ENCODE data around the gene SEC22A. TPM values are rescaled to one million over a fixed set of nuclear protein-coding genes. Genes with fewer than 3 reads are reported as not detected.

The SEC22A gene
- total RNA-seq, 2 donors from 2014 or later = 9.2 to 11.2 TPM

DNA sequence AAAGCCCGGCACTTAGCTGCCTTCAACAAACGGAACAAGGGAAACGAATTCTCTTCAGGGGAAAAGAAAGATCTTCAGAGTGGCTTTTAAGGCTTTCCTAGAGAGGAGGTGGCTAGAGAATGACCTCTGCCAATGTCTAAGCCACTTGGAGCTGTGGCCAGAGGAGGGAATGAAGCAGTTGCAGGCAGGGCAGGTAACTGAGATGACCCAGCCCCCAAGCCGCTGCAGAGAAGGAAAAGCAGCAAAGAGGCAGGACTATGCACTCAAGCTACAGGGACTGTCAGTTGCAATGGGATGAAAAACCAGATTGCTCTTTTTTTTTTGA lies 113.5 kb downstream of the SEC22A start:
- DNase-seq (no peak), ATAC-seq (no peak)
- intact Hi-C loops (cut with DNase I) = no loop called here

GRCh38 chr3:123317716-123318115 lies 116.0 kb downstream of the SEC22A start:
- DNase-seq = no peak
- intact Hi-C loops (cut with DNase I) = no loop called here
- ATAC-seq = no peak

- DNase-seq (no peak), ATAC-seq (peak in 1 of 2 donors; percentile 9)
- intact Hi-C loops (cut with DNase I) = no loop called here
Observed at GRCh38 chr3:123318374-123318773, 116.6 kb downstream of the SEC22A start.

GRCh38 chr3:123319760-123320159 lies 118.0 kb downstream of the SEC22A start:
- DNase-seq (no peak), ATAC-seq (peak; percentile 24 to 32)
- intact Hi-C loops (cut with DNase I) = loop anchor here in 1 of 2 donors (10.0 kb wide), 2 partner anchors 125 to 235 kb away; partner anchors contain the start of gene ADCY5

DNA sequence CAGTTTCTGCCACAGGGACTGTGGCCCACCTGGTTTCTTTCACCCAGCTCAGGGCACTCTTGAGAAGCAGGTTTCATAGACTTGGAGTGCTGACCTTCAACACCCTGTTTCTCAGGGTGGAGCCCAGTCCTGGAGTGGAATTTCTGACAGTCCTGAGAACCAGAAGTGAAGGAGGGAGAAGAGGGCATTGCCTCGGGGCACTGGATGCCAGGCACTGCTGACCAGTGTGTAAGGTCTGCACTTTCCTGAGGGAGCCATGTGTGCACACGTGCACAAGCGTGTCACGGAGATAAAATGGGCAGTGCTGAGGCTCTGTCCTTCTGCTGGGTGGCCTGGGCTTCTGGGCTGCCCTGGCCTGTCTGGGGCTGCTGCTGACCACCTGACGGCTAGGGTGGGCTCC lies 118.5 kb downstream of the SEC22A start:
- intact Hi-C loops (cut with DNase I) = loop anchor here in 1 of 2 donors (10.0 kb wide), 2 partner anchors 125 to 235 kb away; partner anchors contain the start of gene ADCY5
- no peak for DNase-seq
- no peak for ATAC-seq

- no peak for DNase-seq
- no peak for ATAC-seq
- intact Hi-C loops (cut with DNase I) = loop anchor here in 1 of 2 donors (10.0 kb wide), 2 partner anchors 123 to 233 kb away; partner anchors contain the start of gene ADCY5
Observed at GRCh38 chr3:123321806-123322205, 120.1 kb downstream of the SEC22A start.

DNA sequence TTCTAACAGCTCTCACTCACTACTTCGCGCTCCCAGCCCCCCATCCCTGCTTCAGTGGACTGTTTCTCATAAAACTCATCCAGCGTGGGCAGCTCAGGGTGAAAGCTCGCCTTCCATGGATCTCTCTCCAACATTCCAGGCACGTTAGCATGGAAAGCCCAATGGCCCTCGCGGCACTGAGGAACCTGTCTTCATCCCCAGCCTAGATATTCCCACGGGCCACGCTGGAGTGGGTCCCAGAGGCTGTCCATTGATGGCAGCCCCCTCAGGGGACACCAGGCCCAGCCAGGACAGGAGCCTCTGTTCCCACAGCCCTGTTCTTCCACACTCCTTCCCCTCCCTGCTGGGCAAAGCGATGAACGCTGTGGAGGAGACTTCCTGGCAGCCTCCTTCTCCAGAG lies 121.1 kb downstream of the SEC22A start:
- ATAC-seq = no peak
- DNase-seq = no peak
- intact Hi-C loops (cut with DNase I) = loop anchor here in 1 of 2 donors (10.0 kb wide), 2 partner anchors 122 to 232 kb away; partner anchors contain the start of gene ADCY5

Small RNA genes lying within 50 kb of the gene (microRNA-seq; reads per million reads assigned to microRNA genes)
- gene MIR7110 = 0 to 0.27 reads per million in 2 donors

Other genes starting within 250 kb of the SEC22A start
- gene SEMA5B, start 174.2 kb upstream of the SEC22A start, total RNA-seq = 1 to 10 TPM; 1.7 to 2.4 TPM
- 10 to 100 TPM in 1 of 2 donors, 1 to 10 TPM in 1; 9.0 to 15.5 TPM for gene PDIA5, start 134.9 kb upstream of the SEC22A start, total RNA-seq
- 100 to 1,000 TPM; 104 to 134 TPM for gene ADCY5, start 247.1 kb downstream of the SEC22A start, total RNA-seq